OCI-LY7 (cell line): ENCODE measurements around the gene TRIO.

ENCODE experiments used
- EZH2phosphoT487 ChIP-seq: fragments of 200-600 bp; sonication (generic); IDR thresholded peaks from 2 replicates; pipeline ENCODE4 v1.6.1; 2018; ENCODE audit warnings: low read depth, borderline replicate concordance, mild to moderate bottlenecking, mixed run types, antibody characterized with exemption, low read length, moderate library complexity, mixed read lengths
- TF ChIP-seq, protein P1 (sequence below): fragments of 200-600 bp; sonication (generic); conservative IDR thresholded peaks from 2 replicates; pipeline ENCODE4 v1.5.1; 2014; ENCODE audit warnings: mild to moderate bottlenecking, antibody characterized with exemption, low read length, moderate library complexity, mixed read lengths

DNA sequence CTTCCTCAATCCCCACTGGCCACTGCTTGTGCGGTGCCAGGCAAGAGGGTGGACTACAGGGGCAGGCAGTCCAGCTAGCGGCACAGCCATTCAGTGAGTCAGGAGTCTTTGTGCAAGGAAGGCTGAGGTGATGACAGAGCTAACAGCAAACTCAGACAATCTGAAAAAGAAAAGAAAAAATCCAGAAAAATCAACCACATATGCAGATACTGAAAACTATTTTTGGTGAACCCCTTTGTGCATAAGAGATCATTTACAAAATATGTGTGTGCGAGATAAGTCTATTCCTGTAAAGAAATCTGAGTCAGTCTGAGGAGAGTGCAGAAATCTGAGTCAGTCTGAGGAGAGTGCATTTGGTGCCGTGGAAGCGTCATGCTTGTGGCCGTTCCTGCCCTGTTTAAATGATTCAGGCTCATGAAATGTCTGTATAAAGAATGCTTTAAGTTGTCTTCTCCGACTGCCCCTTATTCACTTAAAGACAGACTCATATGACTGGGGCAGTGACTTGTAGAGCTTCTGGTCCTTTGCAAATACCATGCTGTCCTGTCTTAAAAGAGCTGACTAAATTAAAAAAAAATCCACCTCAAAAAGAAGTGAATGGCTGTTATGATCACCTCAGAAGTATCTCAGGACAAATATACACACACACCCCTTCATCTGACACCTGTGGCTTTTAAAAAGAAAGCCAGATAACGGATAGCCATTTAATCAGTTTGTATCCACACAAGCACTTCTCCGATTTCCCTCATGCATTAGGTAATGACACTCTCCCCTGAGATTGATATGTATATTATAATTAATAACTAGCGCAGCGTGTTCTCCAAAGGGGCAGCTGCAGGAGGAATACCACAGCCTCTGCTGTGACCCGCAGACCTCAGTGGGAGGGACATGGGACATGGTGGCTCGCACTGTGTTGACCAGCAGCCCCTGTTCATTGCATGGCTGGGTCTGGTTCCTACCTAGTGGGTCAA is 47.3 kb downstream of the TRIO start:
- TF ChIP-seq, protein P1, sequence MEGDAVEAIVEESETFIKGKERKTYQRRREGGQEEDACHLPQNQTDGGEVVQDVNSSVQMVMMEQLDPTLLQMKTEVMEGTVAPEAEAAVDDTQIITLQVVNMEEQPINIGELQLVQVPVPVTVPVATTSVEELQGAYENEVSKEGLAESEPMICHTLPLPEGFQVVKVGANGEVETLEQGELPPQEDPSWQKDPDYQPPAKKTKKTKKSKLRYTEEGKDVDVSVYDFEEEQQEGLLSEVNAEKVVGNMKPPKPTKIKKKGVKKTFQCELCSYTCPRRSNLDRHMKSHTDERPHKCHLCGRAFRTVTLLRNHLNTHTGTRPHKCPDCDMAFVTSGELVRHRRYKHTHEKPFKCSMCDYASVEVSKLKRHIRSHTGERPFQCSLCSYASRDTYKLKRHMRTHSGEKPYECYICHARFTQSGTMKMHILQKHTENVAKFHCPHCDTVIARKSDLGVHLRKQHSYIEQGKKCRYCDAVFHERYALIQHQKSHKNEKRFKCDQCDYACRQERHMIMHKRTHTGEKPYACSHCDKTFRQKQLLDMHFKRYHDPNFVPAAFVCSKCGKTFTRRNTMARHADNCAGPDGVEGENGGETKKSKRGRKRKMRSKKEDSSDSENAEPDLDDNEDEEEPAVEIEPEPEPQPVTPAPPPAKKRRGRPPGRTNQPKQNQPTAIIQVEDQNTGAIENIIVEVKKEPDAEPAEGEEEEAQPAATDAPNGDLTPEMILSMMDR = no peak
- TF ChIP-seq EZH2phosphoT487 = no peak
